Measurements from ENCODE around the gene CSTA.

Gene CSTA

DNA sequence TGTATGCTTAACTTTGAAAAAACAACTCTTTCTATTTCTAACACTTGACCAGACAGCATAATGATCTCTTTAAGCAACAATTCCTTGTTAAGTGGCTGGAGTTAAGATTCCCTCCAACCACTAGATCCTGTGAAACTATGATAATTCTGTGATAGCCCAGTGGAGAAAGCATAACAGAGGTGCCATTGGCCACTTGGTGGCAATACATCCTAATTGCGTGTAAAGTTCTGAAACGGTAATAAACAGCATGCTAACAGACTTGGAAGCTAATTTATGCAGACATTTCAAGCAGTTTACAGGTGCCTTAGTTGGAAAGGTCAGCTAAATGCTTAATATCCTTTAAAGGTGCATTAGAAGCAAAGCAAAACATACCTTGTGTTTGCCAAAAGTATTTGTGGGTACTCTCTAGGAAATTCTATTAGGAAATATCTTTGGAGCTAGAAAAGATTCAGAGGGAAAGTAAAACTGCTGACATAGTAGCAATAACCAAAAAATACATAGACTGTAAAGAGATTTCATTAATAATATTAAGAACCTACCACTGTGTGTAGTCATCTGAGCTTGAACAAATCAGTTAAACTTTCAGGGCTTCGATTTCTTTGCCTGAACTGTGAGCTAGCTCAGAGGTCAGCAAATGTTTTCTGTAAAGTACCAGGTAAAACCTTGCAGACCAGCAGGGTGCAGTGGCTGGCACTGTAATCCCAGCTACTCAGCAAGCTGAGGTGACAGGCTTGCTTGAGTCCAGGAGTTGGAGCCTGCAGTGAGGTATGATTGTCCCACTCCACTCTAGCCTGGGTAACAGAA lies 19.0 kb upstream of the CSTA start:
- Mint-ChIP-seq H3K4me1 (no peaks in the 10 kb centered on the region), H3K36me3 (ENCODE audit: low read depth) (no peaks in the 10 kb centered on the region), H3K27me3 (ENCODE audit: low read depth) (no peaks in the 10 kb centered on the region), H3K4me3 (no peak overlapping the region), H3K9me3 (no peaks in the 10 kb centered on the region), H3K27ac (peak overlapping the region; percentile 39 to 85 (median 59))
- TF ChIP-seq, protein P1, sequence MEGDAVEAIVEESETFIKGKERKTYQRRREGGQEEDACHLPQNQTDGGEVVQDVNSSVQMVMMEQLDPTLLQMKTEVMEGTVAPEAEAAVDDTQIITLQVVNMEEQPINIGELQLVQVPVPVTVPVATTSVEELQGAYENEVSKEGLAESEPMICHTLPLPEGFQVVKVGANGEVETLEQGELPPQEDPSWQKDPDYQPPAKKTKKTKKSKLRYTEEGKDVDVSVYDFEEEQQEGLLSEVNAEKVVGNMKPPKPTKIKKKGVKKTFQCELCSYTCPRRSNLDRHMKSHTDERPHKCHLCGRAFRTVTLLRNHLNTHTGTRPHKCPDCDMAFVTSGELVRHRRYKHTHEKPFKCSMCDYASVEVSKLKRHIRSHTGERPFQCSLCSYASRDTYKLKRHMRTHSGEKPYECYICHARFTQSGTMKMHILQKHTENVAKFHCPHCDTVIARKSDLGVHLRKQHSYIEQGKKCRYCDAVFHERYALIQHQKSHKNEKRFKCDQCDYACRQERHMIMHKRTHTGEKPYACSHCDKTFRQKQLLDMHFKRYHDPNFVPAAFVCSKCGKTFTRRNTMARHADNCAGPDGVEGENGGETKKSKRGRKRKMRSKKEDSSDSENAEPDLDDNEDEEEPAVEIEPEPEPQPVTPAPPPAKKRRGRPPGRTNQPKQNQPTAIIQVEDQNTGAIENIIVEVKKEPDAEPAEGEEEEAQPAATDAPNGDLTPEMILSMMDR (IDR thresholded peaks at IDR 0.05; ENCODE audit: unreplicated experiment in 3 of 3), result peak in 1 of 3 experiments; percentile 10

DNA sequence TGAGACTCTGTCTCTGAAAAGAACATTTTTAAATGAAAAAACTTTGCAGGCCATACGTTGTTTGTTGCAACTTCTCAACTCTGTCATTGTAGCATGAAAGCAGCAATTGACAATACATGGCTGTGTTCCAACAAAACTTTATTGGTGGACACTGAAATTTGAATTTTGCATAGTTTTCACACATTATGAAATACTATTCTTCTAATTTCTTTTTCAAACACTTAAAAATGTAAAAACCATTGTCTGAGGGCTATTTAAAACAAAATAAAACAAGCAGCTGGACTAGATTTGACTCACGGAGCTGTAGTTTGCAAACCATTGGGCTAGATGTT lies 18.5 kb upstream of the CSTA start:
- Mint-ChIP-seq H3K4me3 (no peak overlapping the region), H3K36me3 (ENCODE audit: low read depth) (no peaks in the 10 kb centered on the region), H3K4me1 (no peaks in the 10 kb centered on the region), H3K9me3 (no peaks in the 10 kb centered on the region), H3K27ac (peak overlapping the region; percentile 9 to 85 (median 15)), H3K27me3 (ENCODE audit: low read depth) (no peaks in the 10 kb centered on the region)
- TF ChIP-seq, protein P1 (IDR thresholded peaks at IDR 0.05; ENCODE audit: unreplicated experiment in 3 of 3), result no peak

DNA sequence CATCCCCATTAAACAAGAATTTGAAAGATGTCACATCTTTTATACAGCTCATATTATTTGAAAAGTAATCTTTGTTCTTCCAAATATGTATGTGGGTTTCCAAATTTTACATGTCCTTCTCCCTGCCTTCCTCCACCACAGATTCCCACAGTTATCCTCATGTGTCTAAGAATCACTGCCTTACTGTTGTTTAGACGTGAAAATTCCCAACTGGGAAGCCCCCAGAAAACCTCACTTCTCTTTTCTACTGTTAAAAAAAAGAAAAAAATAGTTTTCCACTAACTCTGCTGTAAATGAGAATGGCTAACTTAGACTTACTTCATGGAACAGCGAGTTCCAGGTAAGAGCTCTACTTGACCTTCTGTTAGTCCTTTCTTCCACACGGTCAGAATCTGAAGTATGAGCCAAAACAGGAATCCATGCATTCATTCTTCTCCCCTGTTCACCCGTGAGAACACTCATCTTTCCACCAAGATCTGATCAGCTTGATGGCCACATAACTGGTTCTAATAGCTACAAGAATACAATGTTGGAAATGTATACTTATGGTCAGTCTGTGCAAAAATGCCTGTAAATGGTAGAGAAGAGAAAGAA lies 17.9 kb upstream of the CSTA start:
- H3K27ac Mint-ChIP-seq, result peak overlapping the region; percentile 9 to 85 (median 48)
- no peak overlapping the region for H3K4me3 Mint-ChIP-seq
- TF ChIP-seq, protein P1 (IDR thresholded peaks at IDR 0.05; ENCODE audit: unreplicated experiment in 3 of 3), result no peak
- no peaks in the 10 kb centered on the region for H3K4me1 Mint-ChIP-seq
- H3K36me3 Mint-ChIP-seq (ENCODE audit: low read depth), result no peaks in the 10 kb centered on the region
- H3K27me3 Mint-ChIP-seq (ENCODE audit: low read depth), result no peaks in the 10 kb centered on the region
- no peaks in the 10 kb centered on the region for H3K9me3 Mint-ChIP-seq

DNA sequence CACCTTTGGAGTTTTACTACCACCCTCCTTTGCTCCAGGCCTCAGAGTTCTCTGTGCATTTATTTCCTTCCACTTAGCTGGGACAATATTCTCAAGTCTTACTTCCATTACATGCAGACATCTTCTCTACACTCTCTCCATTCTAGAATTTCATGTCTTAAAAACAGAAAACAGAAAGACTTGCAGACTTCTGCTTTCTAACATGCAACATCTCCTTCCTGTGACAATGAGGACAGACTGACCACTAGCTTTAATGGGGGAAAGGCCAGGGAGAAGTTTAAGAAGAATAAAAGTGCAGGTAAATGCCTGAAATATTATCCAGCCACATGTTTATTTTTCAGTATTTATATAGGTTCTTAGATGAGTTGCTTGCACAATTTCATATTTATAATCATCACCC lies 17.1 kb upstream of the CSTA start:
- no peaks in the 10 kb centered on the region for H3K27me3 Mint-ChIP-seq (ENCODE audit: low read depth)
- no peaks in the 10 kb centered on the region for H3K36me3 Mint-ChIP-seq (ENCODE audit: low read depth)
- H3K9me3 Mint-ChIP-seq, result no peaks in the 10 kb centered on the region
- H3K27ac Mint-ChIP-seq, result peak overlapping the region in 1 of 3 experiments; percentile 85
- TF ChIP-seq, protein P1 (IDR thresholded peaks at IDR 0.05; ENCODE audit: unreplicated experiment in 3 of 3), result no peak
- no peaks in the 10 kb centered on the region for H3K4me1 Mint-ChIP-seq
- H3K4me3 Mint-ChIP-seq, result no peak overlapping the region

DNA sequence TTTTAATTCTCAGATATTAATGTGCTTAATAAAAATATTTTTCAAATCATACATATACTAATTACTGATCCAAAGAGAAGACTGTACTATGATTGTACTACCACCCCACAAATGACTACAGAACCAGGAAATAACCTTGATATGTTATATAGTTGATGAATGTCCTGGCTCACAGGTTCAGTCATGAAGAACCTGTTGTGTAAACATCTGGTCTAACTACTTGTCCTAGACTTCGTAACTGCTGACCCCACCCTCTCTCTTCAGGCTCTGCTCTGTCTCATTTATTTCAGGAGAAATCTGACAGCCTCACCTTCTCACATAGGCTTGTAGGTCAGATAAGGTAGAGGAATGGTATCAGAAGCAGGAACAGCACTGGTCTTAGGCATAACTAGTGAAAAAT lies 14.7 kb upstream of the CSTA start:
- Mint-ChIP-seq H3K36me3 (ENCODE audit: low read depth) (no peaks in the 10 kb centered on the region), H3K9me3 (no peaks in the 10 kb centered on the region), H3K27ac (peak overlapping the region in 1 of 3 experiments; percentile 15), H3K4me1 (no peaks in the 10 kb centered on the region), H3K4me3 (no peak overlapping the region), H3K27me3 (ENCODE audit: low read depth) (peaks cover 1% of the 10 kb centered on the region)
- TF ChIP-seq, protein P1 (IDR thresholded peaks at IDR 0.05; ENCODE audit: unreplicated experiment in 3 of 3), result no peak

DNA sequence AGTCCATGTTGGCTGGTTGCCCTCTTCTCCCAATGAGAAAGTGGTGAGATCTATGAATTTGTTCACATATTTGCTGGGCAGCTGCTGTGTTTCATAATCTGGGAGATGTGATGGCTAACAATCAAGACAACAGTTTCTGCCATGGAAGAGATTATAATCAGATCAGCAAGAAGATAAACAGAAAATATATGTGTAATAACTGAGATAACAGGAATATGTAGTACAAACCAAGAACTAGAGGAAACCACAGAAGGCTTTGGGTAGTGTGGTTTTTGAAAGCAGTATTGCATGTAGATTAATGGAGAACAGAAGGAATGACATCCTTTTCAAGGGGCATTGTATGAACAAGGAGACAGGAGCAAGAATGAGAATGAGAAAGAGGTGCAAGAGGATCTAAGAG lies 12.2 kb upstream of the CSTA start:
- no peaks in the 10 kb centered on the region for H3K36me3 Mint-ChIP-seq (ENCODE audit: low read depth)
- no peak overlapping the region for H3K4me3 Mint-ChIP-seq
- H3K27ac Mint-ChIP-seq, result peak overlapping the region in 2 of 3 experiments; percentile 12 to 76
- H3K4me1 Mint-ChIP-seq, result no peaks in the 10 kb centered on the region
- H3K9me3 Mint-ChIP-seq, result no peaks in the 10 kb centered on the region
- peaks cover 3% of the 10 kb centered on the region for H3K27me3 Mint-ChIP-seq (ENCODE audit: low read depth)
- TF ChIP-seq, protein P1 (IDR thresholded peaks at IDR 0.05; ENCODE audit: unreplicated experiment in 3 of 3), result no peak
